HG03571 (cell line): ENCODE measurements around the gene E4F1.

Source experiments
- ATAC-seq: cut with Tn5 transposase; IDR thresholded peaks from one replicate; pipeline ENCODE4 v1.9.1; 2021; ENCODE audit not compliant: unreplicated experiment

The E4F1 gene

GRCh38 chr16:2271848-2272461, 48.6 kb downstream of the E4F1 start:
- ATAC-seq = no peak

DNA sequence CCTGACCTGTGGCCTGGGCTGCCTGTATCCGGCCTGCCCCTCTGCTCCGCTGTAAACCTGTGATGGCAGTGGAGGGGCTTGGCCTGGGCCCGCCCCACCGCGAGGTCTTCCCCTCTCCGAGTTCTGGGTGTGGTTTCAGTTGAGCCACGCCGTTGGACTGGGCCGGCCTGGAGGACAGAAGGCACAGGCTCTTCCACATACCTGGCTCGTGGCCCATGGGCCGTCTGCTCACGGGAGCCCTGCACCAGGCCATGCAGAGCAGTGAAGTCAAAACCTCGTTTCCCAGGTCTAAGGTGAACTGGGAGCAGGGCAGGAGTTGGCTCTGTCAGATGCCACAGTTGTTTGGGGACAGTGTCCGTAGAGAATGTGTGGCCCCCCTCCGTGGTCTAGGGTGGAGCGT, 50.1 kb downstream of the E4F1 start:
- ATAC-seq = no peak

DNA sequence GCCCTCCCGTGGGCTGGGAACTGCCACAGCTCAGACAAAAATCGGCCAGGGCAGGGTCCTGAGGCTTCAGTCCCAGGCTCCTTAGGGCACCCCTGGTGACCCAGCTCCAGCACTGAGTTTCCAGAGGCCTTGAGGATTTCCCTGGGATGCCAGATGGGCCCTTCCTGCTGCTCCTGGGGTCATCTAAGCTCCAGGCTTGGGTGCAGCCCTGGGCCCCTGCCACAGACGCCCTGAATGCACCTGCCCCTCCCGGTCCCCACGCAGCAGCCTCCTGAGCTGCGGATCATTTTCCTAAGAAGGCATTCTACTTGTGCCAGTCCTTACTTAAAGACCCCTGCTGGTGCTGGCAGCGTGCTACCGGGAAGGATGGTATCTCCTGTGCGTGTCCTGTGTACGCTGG, 50.5 kb downstream of the E4F1 start:
- no peak for ATAC-seq

DNA sequence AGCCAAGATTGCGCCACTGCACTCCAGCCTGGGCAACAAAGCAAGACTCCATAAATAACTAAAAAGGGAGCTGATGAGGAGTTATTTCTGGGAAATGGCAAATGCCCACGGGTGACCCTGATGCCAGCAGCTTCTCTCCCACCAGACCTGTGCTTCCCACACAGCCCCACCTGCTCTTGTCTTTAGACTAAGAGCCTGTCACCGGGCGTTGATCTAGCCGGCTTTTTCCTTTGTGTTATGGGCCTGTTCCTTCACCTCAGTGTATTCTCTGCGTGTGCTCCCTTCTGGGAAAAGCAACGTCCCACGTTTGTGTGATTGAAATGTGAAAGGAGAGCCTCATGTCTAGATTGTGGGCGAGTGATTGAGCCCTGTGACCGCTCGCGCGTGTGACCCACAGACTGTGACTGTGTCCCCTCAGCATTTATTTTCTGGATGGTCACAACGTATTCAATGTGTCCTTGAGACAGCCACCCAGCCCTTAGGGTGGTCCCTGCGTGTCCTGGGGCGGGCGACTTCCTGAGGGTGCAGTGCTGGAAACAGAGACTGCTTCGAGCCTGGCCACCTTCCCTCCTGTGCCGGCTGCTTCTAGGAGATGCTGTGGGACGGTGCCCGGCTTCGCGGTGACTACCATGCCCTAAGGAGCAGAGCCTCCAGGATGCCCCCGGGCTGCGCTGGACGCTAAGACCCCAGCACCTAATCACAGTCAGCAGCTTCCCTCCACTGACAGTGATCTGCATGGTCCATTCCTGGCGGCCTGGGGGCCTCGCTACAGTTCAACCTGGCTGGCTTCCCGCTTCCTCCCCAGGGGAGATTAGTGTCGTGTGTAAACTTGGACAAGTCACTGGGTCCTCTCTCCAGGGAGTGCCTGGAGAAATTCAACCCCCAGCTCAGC, 52.3 kb downstream of the E4F1 start:
- no peak for ATAC-seq

DNA sequence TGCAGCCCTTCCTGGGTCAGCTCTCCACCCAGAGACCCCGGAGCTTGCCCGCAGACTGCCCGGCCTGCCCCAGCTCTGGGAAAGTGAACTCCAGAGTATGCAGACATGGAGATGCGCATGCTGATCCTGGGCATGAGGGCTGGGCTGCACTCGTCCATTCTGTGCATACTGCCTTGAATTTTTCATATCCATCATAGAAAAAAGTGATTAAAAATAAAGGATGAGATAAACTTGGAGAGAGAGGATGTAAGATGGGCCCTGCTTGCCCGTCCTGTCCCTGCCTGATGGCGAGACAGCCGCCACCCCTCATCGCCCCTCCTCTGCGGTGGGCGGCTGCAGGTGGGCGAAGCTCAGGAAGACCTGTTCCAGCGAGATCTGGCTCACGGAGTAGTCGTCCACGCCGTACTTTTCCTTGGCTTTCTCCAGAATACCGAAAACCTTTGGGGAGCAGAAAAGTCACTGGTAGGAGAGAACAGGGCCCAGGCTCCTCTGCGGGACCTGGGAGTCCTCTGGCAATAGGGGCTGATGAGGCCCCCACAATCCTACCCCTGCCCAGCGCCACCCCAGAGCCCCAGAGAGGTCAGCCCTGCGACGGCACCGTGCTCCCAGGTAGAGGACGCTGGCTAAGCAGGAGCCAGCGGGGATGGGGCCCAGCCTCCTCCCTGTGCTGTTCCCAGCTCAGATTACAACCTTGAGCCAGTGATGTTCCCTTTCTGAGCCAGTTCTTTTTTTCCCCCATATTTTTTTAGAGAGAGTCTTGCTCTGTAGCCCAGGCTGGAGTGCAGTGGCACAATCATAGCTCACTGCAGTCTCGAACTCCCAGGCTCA, 53.2 kb downstream of the E4F1 start:
- no peak for ATAC-seq

- ATAC-seq = no peak
Observed at GRCh38 chr16:2277466-2278271, 54.3 kb downstream of the E4F1 start.

- ATAC-seq = no peak
Observed at GRCh38 chr16:2278272-2278608, 54.8 kb downstream of the E4F1 start.

GRCh38 chr16:2278956-2279800, 55.8 kb downstream of the E4F1 start:
- ATAC-seq = no peak

GRCh38 chr16:2280461-2280860, 57.1 kb downstream of the E4F1 start:
- ATAC-seq = no peak

DNA sequence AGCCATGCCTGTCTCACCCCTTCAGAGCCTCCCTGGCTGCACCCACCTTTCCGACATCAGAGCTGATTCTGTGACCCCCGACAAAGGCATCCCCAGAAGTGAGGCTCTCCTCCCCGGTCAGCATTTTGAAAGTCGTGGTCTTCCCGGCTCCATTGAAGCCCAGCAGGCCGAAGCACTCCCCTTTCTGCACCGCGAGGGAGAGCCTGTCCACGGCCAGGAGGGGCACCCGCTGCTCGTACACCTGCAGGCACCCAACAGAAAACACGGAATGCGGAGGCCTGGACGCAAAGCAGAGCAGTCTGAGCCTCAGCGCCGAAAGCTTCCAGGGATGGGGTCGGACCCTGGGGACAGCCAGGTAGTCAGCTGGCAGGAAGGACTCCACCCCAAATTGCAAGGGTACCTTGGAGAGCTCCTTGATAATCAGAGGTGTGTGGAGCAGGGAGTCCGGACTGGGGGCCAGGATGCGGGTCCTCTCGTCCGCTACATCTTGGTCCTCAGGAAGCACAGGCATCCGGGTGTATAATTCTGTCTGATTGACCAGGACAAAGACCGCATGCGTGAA, 57.7 kb downstream of the E4F1 start:
- ATAC-seq = no peak

DNA sequence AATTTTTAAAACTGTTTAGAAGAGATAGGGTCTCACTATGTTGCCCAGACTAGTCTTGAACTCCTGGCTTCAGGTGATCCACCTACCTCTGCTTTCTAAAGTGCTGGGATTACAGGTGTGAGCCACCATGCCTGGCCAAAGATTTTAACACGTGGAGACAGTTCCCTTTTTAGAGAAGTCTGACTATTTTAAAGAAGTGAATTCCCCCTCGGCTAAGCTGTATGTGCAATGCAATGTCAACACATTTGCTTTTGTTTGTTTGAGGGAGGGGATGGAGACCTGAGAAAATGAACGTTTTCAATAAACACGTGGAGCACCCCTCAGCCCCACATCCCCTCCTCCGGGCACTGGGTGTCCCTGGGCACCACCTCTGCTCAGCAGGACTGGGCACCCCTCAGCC, 58.9 kb downstream of the E4F1 start:
- ATAC-seq = no peak

GRCh38 chr16:2282866-2283555, 59.6 kb downstream of the E4F1 start:
- no peak for ATAC-seq

- ATAC-seq = no peak
Observed at GRCh38 chr16:2284001-2284770, 60.8 kb downstream of the E4F1 start.

GRCh38 chr16:2284797-2285576, 61.6 kb downstream of the E4F1 start:
- no peak for ATAC-seq
